Cardiac atrium fibroblast (primary cell): ENCODE measurements around the gene DCAF4L1. TPM values are rescaled to one million over a fixed set of nuclear protein-coding genes. Genes with fewer than 3 reads are reported as not detected.

Experiments used
- total RNA-seq: library from RNA; depleted of rRNA; stranded (reverse); fragments of >200 nt; gene quantifications from 2 replicates; pipeline ENCODE4 v1.2.3, GENCODE V29; 2015

The DCAF4L1 gene, protein sequence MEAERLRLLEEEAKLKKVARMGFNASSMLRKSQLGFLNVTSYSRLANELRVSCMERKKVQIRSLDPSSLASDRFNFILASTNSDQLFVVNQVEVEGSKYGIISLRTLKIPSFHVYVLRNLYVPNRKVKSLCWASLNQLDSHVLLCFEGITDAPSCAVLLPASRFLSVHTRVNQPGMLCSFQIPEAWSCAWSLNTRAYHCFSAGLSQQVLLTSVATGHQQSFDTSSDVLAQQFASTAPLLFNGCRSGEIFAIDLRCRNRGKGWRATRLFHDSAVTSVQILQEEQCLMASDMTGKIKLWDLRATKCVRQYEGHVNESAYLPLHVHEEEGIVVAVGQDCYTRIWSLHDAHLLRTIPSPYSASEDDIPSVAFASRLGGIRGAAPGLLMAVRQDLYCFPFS
- total RNA-seq: under 0.01 TPM in 1 of 2 replicates, not detected in the other

DNA sequence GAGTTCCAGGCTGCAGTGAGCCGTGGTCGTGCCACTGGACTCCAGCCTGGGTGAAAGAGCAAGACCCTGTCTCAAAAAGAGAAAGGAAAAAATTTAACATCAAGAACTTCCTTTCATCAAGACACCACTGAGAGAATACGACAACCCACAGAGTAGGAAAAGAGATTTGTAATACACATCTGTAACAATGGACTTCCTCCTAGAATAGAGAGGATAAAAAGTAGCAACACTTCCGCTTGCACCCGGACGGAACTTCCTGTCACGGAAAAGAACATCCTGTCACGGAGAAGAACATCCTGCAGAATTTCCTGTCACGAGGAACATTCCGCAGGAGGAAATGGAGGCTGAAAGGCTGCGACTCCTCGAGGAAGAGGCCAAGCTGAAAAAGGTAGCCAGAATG is at the start of gene DCAF4L1:
TSS of gene DCAF4L1 (plus strand) at position 301 of the 400 bp plus-strand sequence. CDS start at position 338, 37 bp downstream.

DNA sequence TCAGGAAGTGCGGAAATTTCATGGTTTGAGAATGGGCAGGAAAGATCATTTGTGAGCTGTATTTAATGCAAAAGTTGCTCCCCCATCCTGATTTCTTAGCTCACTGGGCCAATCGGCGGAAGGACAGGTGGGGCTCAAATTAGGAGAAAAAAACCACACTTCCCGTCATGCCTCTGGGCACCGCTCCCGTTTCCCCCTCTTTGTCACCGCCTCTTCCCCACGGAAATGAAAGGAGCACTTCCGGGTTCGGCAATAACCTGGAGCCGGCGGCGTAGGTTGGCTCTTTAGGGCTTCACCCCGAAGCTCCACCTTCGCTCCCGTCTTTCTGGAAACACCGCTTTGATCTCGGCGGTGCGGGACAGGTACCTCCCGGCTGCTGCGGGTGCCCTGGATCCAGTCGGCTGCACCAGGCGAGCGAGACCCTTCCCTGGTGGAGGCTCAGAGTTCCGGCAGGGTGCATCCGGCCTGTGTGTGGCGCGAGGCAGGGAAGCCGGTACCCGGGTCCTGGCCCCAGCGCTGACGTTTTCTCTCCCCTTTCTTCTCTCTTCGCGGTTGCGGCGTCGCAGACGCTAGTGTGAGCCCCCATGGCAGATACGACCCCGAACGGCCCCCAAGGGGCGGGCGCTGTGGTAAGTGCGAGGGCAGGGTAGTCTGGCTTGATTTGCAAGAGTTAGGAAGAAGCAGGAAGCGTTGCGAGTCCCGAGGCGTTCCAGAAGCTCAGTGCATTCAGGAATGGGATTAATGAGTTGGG is 46.5 kb upstream of the DCAF4L1 start, which contains the start of gene TMEM33:
TSS of gene TMEM33 (plus strand) at position 529 of the 751 bp plus-strand sequence. CDS start at position 585, 56 bp downstream.

DNA sequence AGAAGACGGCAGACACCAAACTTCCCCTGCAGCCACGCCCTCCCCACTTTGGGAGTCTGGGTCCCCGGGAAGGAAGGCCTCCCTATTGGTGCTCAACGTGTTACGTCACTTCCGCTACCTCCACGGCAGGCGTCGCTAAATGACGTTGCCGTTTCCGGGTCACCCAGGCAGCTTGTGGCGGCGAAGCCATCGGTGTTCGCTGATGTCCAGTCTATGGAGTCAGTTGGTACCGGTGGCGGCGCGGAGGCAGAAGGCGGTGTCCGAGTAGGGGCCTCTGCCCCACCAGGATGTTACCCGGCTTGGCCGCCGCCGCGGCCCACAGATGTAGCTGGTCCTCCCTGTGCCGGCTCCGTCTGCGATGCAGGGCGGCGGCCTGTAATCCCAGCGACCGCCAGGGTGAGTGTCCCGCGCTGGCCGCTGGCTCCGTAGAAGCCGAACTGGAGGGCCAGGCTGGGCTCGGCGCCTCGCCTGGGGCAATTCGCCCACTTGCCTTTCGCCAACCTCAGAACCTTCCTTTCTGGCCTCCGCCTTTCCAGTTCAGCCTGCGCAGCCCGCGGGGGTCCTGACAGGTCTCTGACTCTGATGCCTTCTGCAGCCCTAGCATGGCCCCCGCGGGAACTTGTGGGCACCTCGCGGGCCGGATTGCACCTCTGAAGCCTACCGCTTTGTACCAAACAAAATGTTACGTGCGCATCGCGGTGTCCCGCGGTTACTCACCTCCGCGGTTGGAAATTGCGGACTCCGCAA is 9.0 kb downstream of the DCAF4L1 start, which contains the start of gene SLC30A9:
TSS of gene SLC30A9 (plus strand) at position 166 of the 747 bp plus-strand sequence. CDS start at position 288, 122 bp downstream.

Other genes with a start within 250 kb of the DCAF4L1 start
- not detected in 2 replicates for gene PHOX2B, start 233.0 kb upstream of the DCAF4L1 start, total RNA-seq
- 31.4 and 49.4 TPM in 2 replicates for gene TMEM33, start 46.3 kb upstream of the DCAF4L1 start, total RNA-seq
- 37.2 and 54.3 TPM in 2 replicates for gene SLC30A9, start 8.8 kb downstream of the DCAF4L1 start, total RNA-seq
- gene BEND4, start 170.9 kb downstream of the DCAF4L1 start, total RNA-seq: not detected in 2 replicates